OCI-M1 (cell line): ENCODE measurements around the gene TTC21A.
"Not testable (repeated sequence)": the region's sequence is repeated elsewhere in the genome, so short reads cannot be mapped to it uniquely, and the experiment has no call there.

ENCODE experiments used
- DNase-seq: peaks from one replicate; lab custom pipeline; 2025; lab: John Stamatoyannopoulos, UW

Gene TTC21A

DNA sequence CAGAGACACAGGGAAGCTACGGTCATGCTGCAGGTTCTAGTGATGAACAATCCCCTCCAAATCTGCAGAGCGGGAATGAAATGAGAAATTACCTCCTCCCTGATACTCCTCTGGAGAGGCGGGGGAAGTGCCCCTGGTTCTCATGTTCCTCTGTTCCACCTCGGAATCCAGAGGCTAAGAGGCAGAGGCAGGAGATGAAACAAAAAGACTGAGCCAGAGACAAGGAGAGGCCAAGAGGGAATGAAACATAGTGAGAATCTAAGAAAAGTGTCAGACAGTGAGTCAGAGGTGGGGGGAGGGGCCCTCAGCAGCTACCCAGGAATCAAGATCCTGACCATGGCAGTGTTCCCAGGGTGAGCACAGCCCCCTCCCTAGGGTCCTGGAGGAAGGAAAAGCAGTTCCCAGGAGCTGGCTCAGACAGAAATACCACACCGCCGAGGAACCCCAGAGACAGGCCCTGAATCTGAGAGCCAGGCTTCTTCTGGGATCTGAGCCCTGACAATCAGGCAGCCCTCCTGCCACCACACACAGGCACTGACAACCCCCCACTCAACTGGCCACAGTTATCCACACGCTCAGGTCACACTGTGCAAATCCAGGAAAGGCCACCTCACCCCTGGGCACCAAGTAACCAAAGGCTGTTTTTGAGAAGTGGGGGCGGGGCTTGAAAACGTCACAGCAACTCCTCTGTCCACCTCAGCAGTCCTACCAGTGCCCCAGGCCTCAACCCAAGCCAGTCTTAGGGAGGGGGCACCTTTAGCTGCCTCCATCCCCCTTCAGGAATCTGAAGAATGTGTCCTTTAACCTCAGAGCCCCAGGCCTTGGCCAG lies 43.5 kb downstream of the TTC21A start:
- peak; percentile 78 for DNase-seq

DNA sequence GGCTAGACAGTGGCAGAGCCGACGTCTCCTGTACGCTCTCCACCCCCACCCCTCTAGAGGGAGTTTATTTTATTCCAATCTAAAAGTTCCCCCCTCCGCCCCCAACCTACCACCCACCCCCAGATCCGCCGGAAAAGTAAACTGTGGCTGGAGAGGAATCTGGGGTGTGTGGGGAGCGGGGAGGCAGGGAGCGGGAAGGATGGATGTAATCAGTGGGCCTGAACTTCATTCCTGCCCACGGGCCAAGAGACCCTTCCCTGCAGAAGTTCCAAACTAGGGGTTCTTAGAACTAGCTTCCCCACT lies 46.4 kb downstream of the TTC21A start:
- no peak for DNase-seq

DNA sequence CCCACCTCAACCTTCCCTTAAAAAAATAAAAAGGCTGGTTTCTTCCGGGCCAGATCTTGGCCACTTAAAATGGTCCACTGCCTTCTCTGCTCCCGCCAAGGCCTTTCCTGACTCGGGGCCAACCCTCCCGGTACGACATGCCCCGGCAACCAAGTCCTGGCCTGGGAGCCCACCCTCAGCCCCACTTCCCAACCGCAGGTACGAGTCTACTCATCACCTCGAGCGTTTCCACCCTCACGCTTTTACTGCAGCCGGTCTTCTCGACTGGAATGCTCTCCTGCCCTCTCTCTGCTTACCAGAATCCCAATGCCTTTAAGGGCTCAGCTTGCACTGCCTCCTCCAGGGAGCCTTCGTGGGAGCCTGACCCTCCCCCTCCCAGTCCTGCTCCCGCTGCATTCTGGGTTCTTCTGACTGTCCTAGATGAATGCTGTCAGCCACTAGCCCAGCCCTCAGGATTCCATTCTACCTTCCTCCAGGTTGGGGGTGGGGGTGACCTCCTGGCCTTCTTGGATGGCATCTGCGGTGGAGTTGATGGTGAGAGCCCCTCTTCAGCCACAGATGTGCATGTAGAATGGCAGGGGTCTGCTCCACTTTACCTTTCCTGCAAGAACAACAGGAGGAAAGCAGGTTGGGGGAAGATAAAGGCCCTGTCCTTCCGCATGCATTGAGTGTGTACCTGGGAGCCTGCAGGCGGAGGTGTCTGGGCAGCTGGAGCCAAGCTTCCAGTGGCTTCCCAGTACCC lies 47.0 kb downstream of the TTC21A start:
- DNase-seq: peak; percentile 53

DNA sequence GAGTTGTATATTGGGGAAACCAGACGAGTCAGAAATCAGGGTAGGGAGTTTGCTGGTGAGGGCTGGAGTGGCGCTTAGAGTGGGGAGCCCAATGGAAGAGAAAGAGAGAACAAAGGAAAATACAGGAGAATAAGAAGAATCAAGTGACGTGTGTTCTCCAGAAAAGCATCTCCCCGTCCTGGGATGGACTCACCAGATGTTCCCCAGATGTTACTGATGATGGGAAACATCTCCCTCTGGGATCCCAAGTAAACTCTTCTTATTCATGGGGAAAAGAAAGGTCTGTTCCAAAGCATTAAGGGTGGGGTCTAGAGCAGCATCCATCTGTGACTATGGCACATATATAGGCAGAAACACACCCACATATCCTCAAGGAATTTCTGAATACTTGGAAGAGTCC lies 48.9 kb downstream of the TTC21A start:
- no peak for DNase-seq

DNA sequence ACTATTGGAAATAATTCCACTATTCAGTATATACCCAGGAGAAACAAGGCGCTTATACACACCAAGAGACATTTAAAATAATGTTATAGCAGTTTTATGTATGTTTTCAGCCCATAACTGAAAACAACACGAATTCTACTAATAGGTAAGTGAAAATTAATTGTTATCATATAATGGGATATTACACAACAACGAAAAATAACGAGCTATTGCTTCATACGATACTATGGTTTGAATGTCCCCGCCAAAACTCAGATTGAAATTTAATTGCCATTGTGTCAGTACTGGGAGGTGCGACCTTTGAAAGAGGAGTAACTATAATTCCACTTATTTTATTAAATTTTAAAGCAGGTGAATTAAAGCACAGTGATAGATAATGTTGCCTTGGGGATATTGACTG lies 49.9 kb downstream of the TTC21A start:
- no peak for DNase-seq

DNA sequence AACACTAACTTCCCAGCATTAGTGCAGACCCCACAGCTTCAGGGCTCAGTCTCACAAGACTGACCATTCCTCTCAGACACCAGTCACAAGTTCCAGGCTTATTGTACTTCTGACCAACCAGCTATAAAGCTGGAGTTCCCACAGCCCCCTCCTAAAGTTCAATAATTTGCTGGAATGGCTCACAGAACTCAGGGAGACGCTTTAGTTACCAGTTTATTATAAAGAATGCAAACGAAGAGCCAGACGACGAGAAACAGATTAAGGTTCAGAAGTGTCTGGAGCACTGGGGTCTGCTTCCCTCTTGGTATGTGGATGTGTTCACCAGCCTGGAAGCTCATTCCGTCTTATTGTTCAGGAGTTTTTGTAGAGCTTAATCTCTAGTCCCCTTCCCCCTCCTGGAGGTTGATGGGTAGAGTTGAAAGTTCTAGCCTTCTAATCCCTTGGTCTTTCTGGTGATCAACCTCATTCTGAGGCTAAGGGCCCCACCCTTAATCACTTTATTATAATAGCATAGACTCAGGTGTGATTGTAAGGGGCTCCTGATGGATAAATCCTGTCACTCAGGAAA lies 50.8 kb downstream of the TTC21A start:
- no peak for DNase-seq

DNA sequence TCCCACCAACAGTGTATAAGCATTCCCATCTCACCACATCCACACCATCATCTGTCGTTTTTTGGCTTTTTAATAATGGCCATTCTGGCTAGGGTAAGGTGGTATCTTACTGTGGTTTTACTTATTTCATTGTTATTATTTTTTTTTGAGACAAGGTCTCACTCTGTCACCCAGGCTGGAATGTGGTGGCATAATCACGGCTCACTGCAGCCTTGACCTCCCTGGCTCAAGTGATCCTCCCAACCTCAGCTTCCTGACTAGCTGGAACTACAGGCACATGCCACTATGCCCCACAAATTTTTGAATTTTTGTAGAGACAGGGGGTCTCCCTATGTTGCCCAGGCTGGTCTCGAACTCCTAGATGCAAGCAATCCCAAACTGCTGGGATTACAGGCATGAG lies 56.9 kb downstream of the TTC21A start:
- DNase-seq: no peak

DNA sequence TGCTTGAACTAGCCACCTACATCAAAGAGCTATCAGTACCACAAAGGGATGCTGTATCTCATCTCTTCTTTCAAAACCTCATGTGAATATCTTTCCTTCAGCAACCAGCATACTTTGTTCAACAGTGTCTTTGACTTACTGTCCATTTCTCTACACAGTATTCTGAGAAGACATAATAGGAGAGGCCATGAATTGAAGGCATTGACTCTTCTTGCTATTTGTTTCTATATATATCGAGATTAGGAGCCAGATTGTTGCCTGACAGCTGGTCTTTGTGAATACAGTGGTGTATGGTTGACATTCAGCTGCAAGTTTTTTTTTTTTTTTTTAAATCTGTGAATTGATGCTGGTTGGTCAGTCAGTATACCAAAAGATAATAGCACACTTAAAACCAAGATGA lies 58.0 kb downstream of the TTC21A start:
- no peak for DNase-seq

DNA sequence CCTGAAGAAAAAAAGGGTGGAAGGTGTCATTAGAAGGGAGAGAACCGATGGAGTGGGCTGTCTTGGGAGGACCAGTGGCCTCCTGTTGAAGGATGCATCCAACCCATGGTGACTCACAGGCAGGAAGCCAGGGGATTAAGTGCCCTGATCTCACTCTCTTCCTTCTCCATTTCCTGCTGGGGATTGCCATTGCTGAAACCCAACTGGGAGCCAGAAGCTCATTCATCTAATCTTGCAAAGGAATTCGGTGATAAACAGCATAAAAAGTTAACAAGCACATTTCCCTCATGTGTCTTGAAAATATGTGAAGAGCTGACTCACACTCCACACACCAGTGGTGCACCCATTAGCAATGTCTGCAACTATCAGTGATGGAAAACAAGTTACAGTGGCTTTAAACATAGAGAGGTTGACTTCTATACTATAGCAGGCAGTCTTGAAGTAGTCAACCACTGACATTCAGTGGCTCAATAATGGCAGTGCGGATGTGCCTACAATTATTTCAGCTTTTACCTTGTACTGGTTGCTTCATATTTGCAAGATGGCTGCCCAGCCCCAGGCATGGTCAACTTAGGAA lies 58.7 kb downstream of the TTC21A start:
- DNase-seq: peak; percentile 42

DNA sequence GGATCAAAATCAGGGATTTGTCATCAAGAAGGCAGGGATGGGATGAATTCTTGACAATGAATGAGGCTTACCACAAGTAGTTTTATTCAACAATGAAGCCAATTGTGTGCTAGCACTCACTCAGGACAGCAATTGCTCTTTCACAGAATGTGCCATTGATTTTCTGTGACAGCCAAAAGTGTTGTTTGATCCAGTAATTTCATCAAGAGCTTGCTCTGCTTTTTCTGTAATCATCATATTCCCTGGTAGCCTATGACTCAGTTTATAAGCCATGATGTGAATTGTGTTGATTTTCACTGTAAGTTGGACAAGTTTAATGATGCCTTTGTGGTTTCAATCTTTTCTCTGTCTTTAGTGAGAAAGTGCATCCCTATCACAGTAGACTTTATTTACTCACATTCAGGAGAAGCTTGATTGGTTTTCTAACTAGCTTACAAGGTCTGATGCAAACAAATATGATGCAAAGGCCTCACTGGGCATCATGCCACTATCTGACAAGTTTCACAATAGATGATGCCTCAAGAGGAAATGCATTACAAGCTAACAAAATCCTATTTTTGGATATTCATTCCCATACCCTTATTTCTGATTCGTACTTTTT lies 59.6 kb downstream of the TTC21A start:
- DNase-seq: peak; percentile 54

DNA sequence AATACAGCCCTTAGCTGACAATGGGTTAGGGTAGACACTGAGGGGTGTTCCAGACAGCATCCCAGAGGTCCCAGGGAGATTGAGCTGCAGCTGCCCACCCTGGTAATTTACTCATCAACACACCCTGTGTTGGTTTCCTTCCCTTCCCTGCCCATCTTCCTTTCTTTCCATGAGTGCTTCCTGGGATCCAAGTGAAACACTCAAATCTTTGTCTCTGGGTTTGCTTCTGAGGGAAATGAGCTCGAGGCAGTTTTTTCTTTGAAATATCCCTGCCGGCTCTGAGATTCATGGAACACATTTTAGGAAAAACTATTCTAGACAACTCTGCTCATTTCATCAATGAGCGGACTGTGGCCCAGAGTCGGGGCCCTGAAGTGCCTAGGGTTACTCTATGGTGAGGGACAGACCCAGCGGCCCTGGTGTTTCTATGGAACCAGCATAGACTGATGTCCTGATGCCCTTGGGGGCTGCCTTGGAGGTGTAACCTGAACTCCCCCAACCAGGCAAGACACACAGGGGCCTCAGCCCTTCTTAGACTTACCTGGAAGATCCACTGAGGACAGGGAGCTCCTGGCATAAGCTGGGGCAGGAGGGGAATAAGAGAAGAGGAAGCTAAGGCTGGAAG lies 60.8 kb downstream of the TTC21A start:
- DNase-seq: no peak

DNA sequence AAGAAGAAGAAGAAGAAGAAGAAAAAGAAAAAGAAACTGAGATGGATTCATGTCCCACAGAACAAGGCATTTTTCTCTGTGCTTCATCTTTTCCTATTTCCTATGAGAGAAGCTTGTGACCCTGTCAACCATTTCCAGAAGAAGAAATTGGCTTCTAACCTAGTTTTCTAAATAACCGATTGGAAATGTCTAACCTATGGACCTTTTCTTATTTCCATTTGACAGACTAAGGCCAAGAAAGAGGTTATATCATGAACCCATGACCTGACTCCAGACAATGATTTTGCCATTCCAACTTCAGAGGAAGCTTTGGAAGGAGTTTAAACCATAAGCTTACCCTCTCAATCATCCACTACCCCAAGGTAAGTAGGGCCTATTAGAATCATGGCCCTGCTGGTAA lies 62.2 kb downstream of the TTC21A start:
- DNase-seq: no peak

DNA sequence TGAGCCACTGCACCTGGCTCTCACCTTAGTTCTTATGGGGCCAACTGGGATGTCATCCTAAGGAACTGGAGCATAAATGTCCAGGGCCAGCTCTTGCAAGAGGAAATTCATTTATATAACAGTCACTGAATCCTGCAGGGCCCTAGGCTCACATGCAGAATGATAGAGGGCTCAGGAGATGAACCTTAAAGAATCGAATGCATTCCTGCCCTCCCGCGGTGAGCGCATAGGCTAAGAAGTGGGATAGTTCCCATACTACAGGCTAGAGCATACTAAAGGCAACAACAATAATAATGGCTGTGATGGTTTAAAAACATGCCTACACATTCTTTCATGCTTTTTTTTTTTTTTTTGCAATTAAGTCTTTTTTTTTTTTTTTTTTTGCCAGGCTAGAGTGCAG lies 63.0 kb downstream of the TTC21A start:
- DNase-seq: no peak

DNA sequence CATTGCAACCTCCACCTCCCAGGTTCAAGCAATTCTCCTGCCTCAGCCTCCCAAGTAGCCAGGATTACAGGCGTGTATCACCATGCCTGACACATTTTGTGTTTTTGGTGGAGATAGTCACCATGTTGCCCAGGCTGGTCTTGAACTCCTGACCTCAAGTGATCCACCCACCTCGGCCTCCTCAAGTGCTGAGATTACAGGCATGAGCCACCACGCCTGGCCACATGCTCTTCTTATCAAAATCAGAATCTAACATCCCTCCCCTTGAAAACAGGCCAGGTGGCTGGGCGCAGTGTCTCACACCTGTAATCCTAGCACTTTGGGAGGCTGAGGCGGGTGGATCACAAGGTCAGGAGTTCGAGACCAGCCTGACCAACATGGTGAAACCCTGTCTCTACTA lies 63.4 kb downstream of the TTC21A start:
- not testable (repeated sequence) for DNase-seq

DNA sequence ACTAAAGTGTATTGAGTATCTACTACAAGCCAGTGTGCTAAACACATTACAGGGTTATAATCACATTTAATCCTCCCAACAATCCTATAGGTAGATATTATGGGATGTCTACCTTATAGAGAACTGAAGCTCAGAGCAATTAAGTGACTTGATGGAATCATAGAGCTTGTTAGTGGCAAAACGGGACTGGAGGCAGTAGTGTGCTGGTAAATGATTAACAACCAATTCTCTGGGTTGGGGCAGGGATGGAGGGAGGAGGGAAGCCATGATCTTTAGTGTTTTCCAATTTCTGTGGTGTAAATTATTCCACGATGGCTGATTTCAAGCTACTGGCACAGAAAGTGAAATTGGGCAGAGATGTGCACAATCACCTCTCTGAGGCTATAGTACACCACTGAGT lies 64.4 kb downstream of the TTC21A start:
- no peak for DNase-seq

DNA sequence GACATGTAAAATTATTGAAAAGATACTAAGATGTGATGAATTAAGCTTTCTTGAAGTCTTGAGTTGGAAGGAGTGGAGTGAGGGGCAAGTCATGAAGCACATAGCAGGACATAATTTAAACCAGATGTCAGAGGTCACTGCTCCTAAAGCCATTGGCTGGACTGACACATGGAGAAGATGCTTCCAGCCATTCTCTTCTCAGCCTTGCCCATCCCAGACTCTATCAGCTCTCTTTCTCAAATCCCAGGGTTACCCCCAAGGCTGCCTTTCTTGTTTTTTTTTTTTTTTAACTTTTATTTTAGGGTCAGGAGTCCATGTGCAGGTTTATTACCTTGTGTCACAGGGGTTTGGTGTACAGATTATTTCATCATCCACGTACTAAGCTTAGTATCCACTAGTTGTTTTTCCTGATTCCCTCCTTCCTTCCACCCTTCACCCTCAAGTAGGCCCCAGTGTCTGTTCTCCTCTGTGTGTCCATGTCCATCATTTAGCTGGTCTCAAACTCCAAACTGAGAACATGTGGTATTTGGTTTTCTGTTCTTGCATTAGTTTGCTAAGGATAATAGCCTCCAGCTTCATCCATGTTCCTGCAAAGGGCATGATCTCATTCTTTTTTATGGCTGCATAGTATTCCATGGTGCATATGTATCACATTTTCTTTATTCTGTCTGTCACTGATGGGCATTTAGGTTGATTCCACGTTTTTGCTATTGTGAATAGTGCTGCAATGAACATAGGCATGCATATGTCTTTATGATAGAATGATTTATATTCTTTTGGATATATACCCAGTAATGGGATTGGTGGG lies 66.0 kb downstream of the TTC21A start:
- no peak for DNase-seq

DNA sequence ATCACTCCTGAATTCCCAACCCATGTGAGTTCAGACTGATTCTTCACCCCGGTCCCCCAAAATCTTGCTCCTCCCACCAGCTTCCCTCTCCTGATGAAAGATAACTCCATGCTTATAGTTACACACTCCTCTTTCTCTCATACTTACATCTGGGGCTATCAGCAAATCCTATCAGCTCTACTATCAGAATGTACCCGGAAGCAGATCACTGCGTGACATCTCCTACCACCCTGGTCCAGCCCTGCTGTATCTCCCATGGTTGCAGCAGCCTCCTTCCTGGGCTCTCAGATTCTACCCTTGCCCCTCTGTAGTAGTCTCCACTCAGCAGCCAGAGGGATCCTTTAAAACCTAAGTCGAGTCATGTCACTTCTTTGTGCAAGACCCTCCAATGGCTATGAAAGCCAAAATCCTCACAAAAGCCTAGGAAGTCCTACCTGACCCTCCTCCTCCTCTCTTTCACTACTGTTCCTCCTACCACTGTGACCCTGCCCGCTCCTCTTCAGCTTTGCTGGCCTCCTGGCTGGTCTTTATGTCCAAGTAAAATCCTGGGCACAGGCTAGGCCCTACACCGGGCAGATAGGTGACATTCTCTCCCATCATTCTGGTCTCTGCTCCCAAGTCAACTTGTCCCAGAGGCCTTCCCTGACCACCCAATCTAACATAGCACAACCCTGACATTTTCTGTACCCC lies 68.7 kb downstream of the TTC21A start:
- DNase-seq: no peak

DNA sequence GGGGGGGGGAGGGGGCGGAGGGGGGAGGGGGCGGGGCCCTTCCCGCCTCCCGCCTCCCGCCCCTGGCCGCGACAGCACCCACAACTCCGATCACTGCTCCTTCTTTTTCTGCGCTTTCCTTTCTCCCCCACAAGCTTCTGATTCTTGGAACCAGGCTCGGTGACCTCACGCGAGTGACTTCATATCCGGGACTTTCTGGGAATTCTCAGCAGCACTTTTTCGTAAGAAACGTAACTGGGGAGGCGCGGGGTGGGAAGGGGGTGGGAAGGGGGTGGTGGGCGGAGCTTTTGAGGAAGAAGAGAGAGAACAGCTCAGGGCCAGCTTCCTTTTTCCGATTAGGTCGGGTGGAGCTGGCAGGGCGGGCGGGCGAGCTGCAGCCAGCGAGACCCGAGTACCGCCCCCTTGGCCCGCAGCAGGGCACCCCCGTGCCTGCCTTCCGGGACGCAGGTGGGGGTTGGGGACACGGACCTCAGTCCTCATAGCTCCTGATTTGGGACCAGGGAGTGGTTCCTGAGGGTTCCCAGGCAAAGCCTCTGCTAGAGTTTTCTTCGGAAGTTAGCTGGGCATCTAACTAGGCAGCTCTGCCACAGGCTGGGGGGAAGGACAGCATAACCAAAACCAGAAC lies 70.3 kb downstream of the TTC21A start:
- DNase-seq: peak; percentile 95

DNA sequence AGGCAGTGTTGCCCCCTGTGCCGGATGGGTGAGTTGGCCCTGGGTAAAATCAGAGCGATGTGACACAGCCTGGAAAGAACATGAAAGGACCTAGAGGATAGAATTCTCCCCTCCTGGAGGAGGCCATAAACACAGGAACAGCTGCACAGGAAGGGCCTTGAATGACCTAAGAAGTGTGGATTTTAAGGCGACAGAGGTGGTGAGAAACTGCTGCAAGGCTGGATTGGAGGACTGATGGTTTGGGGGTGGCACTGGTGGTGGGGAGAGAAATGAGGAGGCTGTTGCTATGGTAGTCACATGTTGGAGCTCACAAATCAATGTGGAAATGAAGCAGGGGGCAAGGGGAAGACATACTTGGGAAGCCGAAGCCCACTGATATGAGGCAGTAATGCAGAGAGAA lies 71.1 kb downstream of the TTC21A start:
- DNase-seq: no peak

DNA sequence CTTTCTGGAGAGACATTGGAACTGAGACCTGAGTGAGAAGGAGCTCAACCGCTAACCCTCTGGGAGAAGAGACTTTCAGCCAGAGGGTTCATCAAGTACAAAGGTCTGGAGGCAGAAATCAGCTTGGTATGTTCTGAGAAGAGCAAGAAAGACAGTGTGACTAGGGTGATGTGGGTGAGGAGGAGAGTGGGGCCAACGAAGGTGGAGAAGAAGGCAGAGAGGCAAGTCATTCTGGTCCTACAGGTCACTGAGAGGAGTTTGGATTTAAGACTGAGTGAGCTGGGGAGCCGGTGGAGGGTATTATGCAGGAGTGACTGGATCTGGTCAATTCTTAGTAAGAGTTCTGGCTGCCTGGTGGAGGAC lies 72.7 kb downstream of the TTC21A start:
- DNase-seq: peak; percentile 37
